GM18519 (cell line): ENCODE results near the gene ANXA5.
"Not testable (repeated sequence)": the region's sequence is repeated elsewhere in the genome, so short reads cannot be mapped to it uniquely, and the experiment has no call there.

Experiments used
- ATAC-seq: cut with Tn5 transposase; IDR thresholded peaks from one replicate; pipeline ENCODE4 v1.9.1; 2021; ENCODE audit warnings: mild to moderate bottlenecking, moderate library complexity; ENCODE audit not compliant: unreplicated experiment, low FRiP score

ANXA5 gene

DNA sequence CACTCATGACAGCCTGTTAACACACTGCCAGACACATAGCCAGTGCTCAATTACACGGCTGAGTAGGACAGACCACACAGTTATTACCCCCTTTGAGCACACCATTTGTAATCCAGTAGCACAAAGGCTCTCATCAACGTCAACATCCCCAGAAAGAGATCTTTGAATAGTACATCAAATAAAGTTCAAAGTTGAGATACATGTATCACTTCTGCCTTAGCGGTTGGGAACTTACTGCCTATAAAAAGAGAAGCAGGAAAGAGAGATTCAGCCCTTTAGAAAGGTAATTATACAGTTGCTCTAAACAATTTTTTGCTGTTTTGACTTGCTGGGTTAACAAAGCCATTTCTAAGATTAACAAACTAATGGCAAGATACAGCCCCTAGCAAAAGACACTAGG, 16.2 kb downstream of the ANXA5 start:
- ATAC-seq: no peak

DNA sequence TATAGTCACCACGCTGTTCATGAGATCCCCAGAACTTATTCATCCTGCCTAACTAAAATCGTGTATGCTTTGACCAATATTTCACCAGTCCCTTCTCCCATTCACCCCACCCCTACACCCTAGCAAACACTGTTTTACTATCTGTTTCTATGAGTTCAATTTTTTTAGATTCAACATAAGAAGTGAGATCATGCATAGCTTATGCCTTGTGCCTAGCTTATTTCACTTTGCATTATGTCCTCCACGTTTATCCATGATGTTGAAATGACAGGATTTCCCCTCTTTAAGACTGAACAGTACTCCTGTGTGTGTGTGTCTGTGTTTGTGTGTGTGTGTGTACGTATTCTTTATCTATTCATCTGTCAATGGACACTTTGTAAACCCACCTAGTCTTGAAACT, 16.8 kb downstream of the ANXA5 start:
- ATAC-seq: no peak

DNA sequence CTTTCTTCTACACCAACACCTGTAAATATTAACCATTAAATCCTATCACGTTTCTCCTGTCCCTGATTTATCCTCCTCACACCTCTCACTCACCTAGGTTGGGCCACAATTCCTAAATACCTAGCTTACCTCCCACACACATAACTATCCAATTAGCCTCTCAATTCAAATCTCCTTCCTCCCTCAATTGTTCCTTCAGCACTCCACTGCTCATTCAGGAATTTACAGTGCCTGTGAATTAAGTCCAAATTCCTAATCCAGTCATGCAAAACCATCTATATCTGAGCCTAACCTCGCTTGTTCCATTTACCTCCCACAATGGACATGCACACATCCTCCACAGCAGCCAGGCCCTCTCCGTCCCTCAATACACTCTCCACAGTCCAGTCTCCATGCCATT, 17.5 kb downstream of the ANXA5 start:
- no peak for ATAC-seq

DNA sequence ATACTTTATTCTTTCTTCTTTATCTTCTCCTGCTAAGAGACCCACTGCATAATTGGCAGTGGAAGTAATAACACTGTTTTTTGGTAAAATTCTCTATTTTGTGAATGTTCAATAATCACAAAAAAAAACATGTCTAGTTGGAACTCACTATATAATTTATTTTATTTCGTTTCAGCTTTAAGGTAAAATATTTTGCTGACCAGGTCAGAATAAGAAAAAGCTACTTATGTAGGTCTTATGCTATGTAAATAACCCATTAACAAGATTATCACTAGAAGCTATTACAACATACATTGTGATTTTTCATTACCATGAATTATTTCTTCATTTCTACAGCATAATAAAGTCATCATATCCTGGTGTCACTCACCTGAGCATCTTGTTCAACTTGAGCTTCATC, 19.3 kb downstream of the ANXA5 start:
- ATAC-seq: no peak

DNA sequence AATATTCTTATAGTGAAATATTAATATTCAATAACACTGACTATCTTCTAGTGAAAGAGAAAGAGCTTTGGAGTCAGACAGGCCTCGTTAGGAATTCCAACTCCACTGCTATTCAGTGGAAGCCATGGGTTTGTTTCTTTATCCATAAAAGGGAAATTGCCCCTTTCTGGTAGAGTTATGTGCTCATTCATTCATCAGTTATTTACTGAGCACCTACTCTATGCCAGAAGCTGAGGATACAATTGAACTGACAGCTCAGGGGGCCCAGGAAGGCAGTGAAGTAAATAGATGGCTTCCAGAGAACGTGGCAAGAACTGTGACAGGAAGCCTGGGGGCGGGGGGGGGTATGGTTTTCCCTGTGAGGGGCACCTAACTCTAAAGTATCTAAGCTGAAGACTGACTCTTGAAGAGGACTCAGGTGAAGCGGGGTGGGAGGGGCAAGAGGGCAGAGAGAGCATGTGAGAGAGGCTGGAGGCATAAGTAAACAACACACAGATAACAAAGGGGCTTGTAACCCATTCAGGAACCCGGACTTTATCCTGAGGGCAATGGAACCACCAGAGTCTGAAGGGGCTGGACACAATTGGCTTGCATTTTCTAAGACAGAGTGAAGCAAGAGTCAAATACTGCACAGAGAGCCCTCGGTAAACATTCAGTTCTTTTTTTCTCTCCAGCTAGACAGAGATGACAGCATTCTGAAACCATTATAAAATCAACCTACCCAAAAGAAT, 20.3 kb downstream of the ANXA5 start:
- ATAC-seq: no peak

DNA sequence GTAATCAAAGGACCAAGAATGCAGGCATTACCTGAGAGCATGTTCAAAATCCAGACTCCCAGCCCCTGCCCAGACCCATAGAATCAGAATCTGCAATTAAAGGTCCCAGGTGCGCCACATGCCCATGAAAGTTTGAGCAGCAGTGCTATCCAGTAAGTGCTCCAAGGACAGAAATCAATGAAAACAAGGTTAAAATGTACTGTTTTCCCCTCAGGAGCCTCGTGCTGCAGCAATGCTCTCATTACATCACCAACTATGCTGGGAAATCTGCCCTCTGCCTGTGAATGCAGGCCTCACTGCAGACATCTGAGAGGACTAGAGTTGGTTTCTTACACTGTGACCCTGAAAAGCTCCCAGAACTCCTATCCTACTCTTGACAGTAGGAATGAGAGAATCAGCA, 21.1 kb downstream of the ANXA5 start:
- no peak for ATAC-seq

DNA sequence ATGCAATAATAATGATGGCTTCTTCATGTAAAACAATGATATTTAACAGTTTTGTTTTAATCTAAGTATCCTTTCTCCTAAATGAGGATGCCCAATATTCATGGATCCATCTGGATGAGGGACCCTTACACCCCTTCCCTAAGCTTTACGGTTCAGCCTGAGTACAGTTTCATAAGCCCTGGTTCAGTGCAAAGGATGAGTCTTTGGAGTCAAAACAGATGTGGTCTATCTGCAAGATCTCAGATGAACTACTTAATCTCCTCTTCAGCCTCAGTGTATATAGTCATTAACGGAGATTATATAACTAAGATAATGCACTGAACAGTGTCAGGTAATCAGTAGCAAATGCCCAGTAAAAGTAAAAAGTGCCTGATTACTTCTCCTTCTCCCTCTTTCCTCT, 22.1 kb downstream of the ANXA5 start:
- ATAC-seq: no peak

DNA sequence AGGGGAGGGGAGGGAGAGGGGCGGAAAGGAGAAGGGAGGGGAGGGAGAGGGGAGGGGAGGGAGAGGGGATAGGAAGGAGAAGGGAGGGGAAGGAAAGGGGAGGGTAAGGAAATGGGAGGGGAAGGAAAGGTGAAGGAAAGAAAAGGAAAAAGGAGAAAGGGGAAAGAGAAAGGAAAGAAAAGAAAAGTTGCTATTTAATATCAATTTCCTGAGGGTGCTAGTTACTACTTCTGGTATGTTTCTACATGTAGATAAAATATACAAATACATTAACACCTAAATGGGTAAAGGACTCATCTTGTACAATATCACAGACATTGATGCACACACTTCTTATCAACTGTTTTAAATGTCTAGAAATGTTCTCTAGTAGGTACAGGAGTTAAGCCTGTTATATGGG, 22.6 kb downstream of the ANXA5 start:
- ATAC-seq: no peak

DNA sequence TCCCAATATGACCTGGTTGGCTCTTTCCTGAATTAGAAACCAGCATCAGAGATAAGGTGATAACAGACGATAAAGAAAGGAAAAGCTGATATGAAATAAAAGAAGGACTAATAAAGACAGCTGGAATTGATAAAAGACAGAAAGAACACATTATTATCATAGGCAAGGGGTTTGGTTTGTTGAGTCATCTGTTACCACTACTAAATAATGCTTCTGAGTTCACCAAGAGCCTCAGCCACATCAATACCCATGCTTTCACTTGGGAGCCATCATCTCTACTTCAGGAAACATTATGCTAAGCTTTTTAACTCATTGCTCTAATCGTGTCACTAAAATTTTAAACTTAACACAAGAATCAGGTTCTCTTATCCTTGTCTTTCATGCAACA, 27.6 kb downstream of the ANXA5 start:
- ATAC-seq: no peak

DNA sequence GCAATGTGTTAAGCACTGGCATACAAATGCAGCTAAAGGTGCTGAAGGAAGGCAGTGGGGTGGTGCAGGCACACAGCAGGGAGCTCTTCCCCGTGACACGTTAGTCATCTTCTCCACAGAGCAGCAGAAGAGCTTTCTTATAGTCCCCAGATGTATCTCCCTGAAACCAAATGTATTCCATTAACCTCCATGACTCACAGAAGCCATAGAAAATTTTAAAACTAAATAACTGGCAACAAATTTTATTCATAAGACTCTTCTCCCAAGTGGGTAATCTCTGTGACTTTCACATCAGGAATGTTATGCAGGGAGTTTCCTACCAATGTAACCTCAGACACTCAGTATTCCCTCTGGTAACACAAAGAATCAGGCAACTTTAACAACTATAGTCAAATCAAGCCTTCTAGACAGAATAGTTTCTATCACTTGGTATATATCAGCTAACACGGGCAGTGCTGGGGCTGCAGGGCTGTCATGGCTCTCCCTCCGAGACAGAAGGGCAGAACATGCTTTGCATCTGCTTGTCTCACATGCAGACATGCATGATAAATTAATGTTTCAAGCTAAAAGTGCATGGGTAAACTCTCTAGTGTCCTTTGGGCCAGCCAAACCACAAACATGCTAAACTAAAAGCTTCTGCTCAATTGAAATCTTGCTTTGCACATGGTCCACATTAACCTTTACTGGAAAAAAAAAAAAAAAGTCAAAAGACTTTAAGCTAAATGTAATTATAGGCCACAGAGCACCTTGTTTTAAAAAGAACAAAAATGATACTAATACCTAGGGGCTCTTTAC, 28.2 kb downstream of the ANXA5 start:
- no peak for ATAC-seq

DNA sequence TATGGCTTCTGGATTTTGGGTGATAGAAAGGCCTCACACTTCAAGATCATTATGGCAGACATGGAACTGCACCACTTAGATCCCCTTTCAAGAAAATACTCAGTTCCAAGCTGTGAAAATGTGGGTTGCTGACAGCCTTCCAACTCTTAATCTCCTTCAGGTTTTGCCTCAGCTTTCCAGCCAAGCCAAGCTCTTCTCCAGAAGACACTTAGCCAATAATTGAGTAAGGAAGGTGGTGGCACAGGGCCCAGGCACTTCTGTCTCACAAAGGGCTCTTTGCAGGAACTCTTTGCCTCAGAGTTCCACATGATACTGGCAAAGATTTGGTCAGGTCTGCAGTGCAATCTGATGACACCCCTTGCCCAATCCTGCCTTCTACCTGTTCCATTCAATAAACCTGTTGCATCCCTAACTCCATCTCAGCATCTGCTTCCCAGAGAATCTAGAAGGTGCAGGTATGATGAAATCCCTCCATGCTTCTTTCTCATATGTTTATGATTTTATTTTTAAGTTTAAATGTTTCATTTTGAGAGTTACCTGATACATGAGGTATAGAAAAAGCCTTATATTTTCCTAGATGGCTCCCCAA, 30.6 kb downstream of the ANXA5 start:
- ATAC-seq: no peak

DNA sequence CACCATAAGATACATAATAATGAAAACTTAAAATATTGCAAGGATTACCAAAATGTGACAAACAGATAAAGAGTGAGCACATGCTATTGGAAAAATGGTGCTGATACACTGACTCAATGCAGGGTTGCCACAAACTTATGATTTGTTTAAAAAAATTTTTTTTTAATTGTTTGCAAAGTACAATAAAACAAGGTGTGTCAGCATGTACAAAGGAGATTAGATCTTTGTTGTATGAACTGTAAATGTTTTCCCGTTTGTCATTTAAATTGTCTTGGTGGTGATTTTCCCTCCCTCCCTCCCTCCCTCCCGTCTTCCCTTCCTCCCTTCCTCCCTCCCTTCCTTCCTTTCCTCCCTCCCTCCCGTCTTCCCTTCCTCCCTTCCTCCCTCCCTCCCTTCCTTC, 31.4 kb downstream of the ANXA5 start:
- ATAC-seq: no peak

DNA sequence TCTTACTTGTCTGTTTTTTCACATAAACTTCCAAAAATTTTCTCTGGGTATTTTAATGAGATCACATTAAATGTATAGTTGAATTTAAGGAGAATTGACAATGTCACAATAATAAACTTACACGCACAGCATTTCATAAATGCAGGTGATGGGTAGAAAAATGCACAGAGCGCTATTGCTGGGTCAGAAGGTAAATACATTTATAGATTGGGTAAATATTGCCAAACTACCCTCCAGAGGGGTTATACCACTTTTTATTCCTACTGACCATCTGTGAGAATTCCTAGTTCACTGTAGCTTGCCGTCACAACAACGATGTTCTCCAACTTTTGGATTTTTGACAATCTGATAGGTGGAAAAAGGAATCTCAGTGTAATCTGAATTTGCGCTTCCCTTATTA, 34.6 kb downstream of the ANXA5 start:
- no peak for ATAC-seq

DNA sequence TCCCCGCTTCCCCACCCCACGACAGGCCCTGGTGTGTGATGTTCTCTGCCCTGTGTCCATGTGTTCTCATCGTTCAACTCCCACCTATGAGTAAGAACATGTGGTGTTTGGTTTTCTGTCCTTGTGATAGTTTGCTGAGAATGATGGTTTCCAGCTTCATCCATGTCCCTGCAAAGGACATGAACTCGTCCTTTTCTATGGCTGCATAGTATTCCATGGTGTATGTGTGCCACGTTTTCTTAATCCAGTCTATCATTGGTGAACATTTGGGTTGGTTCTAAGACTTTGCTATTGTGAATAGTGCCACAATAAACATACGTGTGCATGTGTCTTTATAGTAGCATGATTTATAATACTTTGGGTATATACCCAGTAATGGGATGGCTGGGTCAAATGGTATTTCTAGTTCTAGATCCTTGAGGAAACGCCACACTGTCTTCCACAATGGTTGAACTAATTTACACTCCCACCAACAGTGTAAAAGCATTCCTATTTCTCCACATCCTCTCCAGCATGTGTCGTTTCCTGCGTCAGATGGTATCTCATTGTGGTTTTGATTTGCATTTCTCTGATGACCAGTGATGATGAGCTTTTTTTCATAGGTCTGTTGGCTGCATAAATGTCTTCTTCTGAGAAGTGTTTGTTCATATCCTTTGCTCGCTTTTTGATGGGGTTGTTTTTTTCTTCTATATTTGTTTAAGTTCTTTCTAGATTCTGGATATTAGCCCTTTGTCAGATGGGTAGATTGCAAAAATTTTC, 36.4 kb downstream of the ANXA5 start:
- ATAC-seq: not testable (repeated sequence)

DNA sequence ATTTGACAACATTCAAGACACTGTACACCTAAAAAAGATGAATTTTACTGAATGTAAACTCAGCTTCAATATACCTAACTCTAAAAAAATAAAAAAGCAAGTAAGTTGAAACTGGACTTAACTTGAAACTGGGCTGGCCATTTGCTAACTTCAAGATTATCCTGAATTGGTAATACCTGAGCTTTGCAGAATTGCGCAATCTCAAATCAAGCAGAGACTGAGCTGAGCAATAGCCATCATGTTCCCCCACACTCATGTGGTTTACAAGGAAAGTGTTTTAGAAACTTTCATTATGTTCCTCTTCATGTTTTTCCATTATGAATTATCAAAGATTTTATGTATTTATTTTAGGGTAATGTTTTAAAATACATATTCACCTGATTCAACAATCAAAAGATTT, 38.7 kb downstream of the ANXA5 start:
- ATAC-seq: no peak

DNA sequence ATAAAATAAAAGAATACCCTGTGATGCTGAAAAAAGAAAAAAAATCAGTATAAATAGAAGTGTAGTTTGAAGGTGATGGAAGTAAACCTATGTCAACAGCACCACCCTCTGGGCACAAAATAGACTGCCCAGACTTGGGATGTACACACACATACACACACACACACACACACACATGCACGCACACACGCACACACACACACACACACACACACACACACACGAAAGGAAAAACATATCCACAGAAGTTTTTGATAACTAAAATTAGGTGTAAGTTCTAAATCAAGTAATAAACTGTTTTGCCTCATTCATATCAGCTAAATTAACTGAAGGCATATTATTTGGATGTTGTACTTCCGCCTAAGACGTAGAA, 40.5 kb downstream of the ANXA5 start:
- peak; percentile 50 for ATAC-seq

DNA sequence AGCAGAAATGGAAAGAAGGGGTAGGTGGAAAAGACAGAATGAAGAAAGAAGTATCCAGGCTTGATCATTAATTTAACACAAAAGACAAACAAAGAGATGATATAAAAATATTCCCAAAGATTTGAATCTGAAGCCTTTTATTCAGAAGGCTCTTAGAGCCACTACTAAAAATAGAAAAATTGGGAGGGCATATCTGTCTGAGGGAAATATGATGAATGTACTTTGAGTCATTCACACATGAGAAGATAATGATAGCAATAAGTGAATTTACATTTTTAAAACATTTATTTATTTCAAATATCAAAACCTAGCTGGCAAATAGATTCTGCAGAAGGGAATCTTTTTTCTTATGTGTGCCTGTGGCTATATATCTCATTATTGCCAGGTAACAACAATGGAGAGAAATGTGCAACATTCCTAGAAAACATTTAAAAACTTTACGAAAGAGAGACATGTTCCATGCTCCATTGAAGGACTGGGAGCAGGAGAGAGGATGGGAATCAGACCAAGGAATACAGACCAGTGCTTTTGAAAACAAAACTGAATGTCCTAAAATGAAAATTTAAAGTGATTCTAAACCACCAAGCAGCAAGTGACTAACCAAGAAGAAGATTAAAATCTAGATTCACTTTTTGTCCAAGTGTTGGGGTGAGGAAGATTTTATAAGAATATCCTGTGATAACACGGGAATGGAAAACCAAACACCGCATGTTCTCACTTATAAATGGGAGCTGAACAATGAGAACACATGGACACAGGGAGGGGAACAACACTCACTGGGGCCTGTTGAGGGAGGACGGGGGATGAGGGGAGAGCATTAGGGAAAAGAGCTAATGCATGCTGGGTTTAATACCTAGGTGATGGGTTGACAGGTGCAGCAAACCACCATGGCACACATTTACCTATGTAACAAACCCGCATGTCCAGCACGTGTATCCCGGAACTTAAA, 41.2 kb downstream of the ANXA5 start:
- ATAC-seq: no peak

DNA sequence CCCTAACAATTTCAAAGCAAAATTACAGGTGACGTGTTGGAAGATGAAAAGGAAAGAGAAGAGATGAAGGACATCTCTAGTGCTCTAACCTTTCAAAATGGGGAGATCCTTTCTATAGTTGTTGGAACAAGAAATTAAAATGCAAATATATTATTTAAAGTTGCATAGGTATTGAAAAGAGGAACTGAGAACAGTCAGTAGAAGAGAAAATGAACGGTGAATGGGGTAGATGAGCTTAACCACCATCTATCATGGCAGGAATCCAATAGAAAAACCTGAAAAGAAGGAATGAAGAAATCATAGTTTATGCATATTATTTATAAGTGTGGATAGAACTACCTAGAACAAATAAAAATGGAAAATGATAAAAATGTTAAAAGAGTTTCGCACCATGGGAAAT, 42.0 kb downstream of the ANXA5 start:
- peak; percentile 86 for ATAC-seq

DNA sequence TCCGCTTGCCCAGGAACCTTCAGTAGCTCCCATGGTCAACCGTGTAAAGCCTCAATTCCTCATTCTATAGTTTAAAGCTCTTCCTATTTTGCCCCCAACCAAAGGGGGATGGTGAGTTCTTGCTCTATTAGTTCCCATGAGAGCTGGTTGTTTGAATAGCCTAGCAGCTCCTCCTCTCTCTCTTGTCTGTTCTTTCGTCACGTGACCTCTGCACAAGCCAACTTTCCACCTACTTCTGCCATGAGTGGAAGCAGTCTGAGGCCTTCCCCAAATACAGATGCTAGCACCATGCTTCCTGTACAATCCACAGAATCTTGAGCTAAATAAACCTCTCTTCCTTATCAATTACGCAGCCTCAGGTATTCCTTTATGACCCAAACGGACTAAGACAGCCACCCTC, 42.8 kb downstream of the ANXA5 start:
- no peak for ATAC-seq

DNA sequence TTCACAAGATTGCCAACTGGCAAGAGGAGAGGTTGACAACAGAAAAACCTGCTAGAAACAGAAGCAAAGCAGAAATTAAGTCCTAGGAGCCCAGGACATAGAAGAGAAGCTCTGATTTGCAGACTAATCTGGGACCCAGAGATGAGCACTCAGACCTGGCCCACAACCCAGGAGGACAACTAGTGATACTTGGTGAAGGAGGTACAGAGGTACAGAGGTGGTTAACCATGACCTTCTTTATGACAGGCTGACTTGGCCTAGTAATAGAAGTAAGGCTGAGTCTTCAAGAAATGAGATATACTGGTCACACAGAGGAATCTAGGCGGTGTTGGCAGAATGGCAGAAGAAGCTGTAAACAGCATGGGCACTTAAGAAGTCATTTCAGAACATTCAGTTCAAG, 43.6 kb downstream of the ANXA5 start:
- no peak for ATAC-seq
